GM23248 (cell line): ENCODE results near the gene GNAL.

ENCODE experiments used
- EZH2 ChIP-seq: fragments of 200-600 bp; sonication (generic); IDR thresholded peaks from 2 replicates; pipeline ENCODE4 v1.6.1; 2018; ENCODE audit warnings: antibody characterized with exemption, mild to moderate bottlenecking; ENCODE audit not compliant: insufficient read depth, poor library complexity, severe bottlenecking
- EZH2phosphoT487 ChIP-seq: fragments of 200-600 bp; sonication (generic); IDR thresholded peaks from 2 replicates; pipeline ENCODE4 v1.6.1; 2018; ENCODE audit warnings: antibody characterized with exemption, moderate library complexity, mild to moderate bottlenecking, low read depth; ENCODE audit not compliant: insufficient read depth

GRCh38 chr18:11808001-11808855, 119.2 kb downstream of the GNAL start:
- TF ChIP-seq EZH2phosphoT487: no peak
- TF ChIP-seq EZH2: no peak
